IMR-90 (cell line): ENCODE results near the gene METTL8.

Source experiments
- CTCF ChIP-seq: conservative IDR thresholded peaks from 2 replicates; pipeline ENCODE4 v1.5.1; 2012; ENCODE audit warnings: mild to moderate bottlenecking, low read depth, low read length, improper control_type of control experiment
- POLR2A ChIP-seq: IDR thresholded peaks from 2 replicates; pipeline ENCODE4 v1.6.1; 2012; ENCODE audit warnings: mild to moderate bottlenecking, low read depth, low read length
- RCOR1 ChIP-seq: IDR thresholded peaks from 2 replicates; pipeline ENCODE4 v1.6.1; 2012; ENCODE audit warnings: mild to moderate bottlenecking, low read length, improper control_type of control experiment; ENCODE audit not compliant: insufficient replicate concordance
- RFX5 ChIP-seq: IDR thresholded peaks from 2 replicates; pipeline ENCODE4 v1.8.0; 2012; ENCODE audit warnings: low read depth, mild to moderate bottlenecking, low read length, moderate library complexity

DNA sequence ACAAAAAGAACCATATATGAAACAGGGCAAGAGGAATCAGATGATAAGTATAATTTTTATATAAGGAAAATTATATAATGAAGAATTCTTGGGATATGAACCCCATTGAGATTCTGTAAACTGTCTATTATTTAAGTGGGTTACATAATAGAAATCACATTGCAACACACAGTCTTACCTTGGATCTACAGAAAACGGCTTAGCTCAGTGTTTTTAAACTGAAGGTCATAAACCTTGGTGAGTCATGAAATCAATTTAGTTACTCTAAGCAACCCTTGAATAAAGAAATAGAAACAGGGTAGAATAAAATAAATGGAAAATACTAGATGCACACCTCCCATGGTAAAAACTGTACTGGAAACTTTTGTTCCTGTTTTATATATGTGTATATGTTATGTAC lies 50.7 kb downstream of the METTL8 start:
- no peak for TF ChIP-seq CTCF
- TF ChIP-seq RFX5: no peak
- no peak for TF ChIP-seq POLR2A
- no peak for TF ChIP-seq RCOR1
